ENCODE results near the gene SNX9.

The SNX9 gene

GRCh38 chr6:157860505-157860991, 37.5 kb downstream of the SNX9 start:
- no peak for TF ChIP-seq CTCF (IDR thresholded peaks at IDR 0.05; ENCODE audit: low read length, missing control alignments)
- no peak for DNase-seq (ENCODE audit: low read depth)
- no peak overlapping the region for H3K4me3 ChIP-seq (replicated peaks; ENCODE audit: low read depth, low read length)

- DNase-seq (ENCODE audit: low read depth) = no peak
- TF ChIP-seq CTCF (IDR thresholded peaks at IDR 0.05; ENCODE audit: low read length, missing control alignments) = no peak
- H3K4me3 ChIP-seq (replicated peaks; ENCODE audit: low read depth, low read length) = no peak overlapping the region
These were observed 38.1 kb downstream of the SNX9 start for GRCh38 chr6:157861184-157861583.

GRCh38 chr6:157861814-157862213, 38.8 kb downstream of the SNX9 start:
- no peak overlapping the region for H3K4me3 ChIP-seq (replicated peaks; ENCODE audit: low read depth, low read length)
- no peak for TF ChIP-seq CTCF (IDR thresholded peaks at IDR 0.05; ENCODE audit: low read length, missing control alignments)
- DNase-seq (ENCODE audit: low read depth) = peak; percentile 79

GRCh38 chr6:157862706-157863105, 39.7 kb downstream of the SNX9 start:
- TF ChIP-seq CTCF (IDR thresholded peaks at IDR 0.05; ENCODE audit: low read length, missing control alignments) = no peak
- no peak overlapping the region for H3K4me3 ChIP-seq (replicated peaks; ENCODE audit: low read depth, low read length)
- DNase-seq (ENCODE audit: low read depth) = no peak

- no peak overlapping the region for H3K4me3 ChIP-seq (replicated peaks; ENCODE audit: low read depth, low read length)
- DNase-seq (ENCODE audit: low read depth) = no peak
- TF ChIP-seq CTCF (IDR thresholded peaks at IDR 0.05; ENCODE audit: low read length, missing control alignments) = no peak
These were observed 41.2 kb downstream of the SNX9 start for GRCh38 chr6:157864185-157864761.

GRCh38 chr6:157865249-157865648, 42.2 kb downstream of the SNX9 start:
- DNase-seq (ENCODE audit: low read depth) = no peak
- no peak for TF ChIP-seq CTCF (IDR thresholded peaks at IDR 0.05; ENCODE audit: low read length, missing control alignments)
- H3K4me3 ChIP-seq (replicated peaks; ENCODE audit: low read depth, low read length) = no peak overlapping the region

GRCh38 chr6:157867155-157867559, 44.1 kb downstream of the SNX9 start:
- DNase-seq (ENCODE audit: low read depth) = peak; percentile 41
- no peak for TF ChIP-seq CTCF (IDR thresholded peaks at IDR 0.05; ENCODE audit: low read length, missing control alignments)
- H3K4me3 ChIP-seq (replicated peaks; ENCODE audit: low read depth, low read length) = no peak overlapping the region
